Neural cell (in vitro differentiated cells): ENCODE results near the gene HACL1. TPM values are rescaled to one million over a fixed set of nuclear protein-coding genes. Genes with fewer than 3 reads are reported as not detected.
A peak's percentile ranks its signal among the peaks of the same experiment; 100 is the strongest.

Experiments used
- H2AFZ ChIP-seq: fragments of 200-600, 300-800 bp; sonication (generic), shearing (Covaris generic); 2 replicates; pipeline ENCODE4 v1.6.0; 2014; ENCODE audit warnings: low read depth, mild to moderate bottlenecking, antibody characterized with exemption, low read length, moderate library complexity
- H3F3A ChIP-seq: fragments of 200-600 bp; shearing (Covaris generic); 2 replicates; pipeline ENCODE4 v1.6.1; 2016; ENCODE audit warnings: mild to moderate bottlenecking, moderate library complexity, mixed read lengths, antibody characterized with exemption, low read length; ENCODE audit not compliant: insufficient read depth, poor library complexity, severe bottlenecking
- H3K27ac ChIP-seq: fragments of 200-600, 300-800 bp; sonication (generic), shearing (Covaris generic); 2 replicates; pipeline ENCODE4 v1.5.1; 2014; ENCODE audit warnings: mild to moderate bottlenecking, low read length, moderate library complexity
- H3K27me3 ChIP-seq: fragments of 300-800, 200-600 bp; sonication (generic), shearing (Covaris generic); 2 replicates; pipeline ENCODE4 v1.6.0; 2014; ENCODE audit warnings: mild to moderate bottlenecking, low read depth, low read length, moderate library complexity; ENCODE audit not compliant: insufficient read depth
- H3K36me3 ChIP-seq: fragments of 300-800, 200-600 bp; sonication (generic), shearing (Covaris generic); 2 replicates; pipeline ENCODE4 v1.5.1; 2014; ENCODE audit warnings: mild to moderate bottlenecking, antibody characterized with exemption, low read length, moderate library complexity; ENCODE audit not compliant: insufficient read depth
- H3K4me2 ChIP-seq: fragments of 300-800, 200-600 bp; sonication (generic), shearing (Covaris generic); 2 replicates; pipeline ENCODE4 v1.6.0; 2014; ENCODE audit warnings: mild to moderate bottlenecking, low read length
- H3K4me3 ChIP-seq: fragments of 300-800, 200-600 bp; sonication (generic), shearing (Covaris generic); 2 replicates; pipeline ENCODE4 v1.5.1; 2014; ENCODE audit warnings: mild to moderate bottlenecking, low read length, moderate library complexity
- H3K79me2 ChIP-seq: fragments of 200-600 bp; shearing (Covaris generic); replicated peaks from 2 replicates; pipeline ENCODE4 v1.6.0; 2014; ENCODE audit warnings: mild to moderate bottlenecking, low read length, moderate library complexity; ENCODE audit not compliant: insufficient read depth
- H3K9ac ChIP-seq: fragments of 300-800, 200-600 bp; sonication (generic), shearing (Covaris generic); 2 replicates; pipeline ENCODE4 v1.6.1; 2016; ENCODE audit warnings: mild to moderate bottlenecking, low read length, mixed read lengths
- H3K9me2 ChIP-seq: fragments of 200-600 bp; shearing (Covaris generic); 2 replicates; pipeline ENCODE4 v1.6.1; 2016; ENCODE audit warnings: mild to moderate bottlenecking, low read length, mixed read lengths; ENCODE audit not compliant: insufficient read depth
- H3K9me3 ChIP-seq: fragments of 200-600, 300-800 bp; sonication (generic), shearing (Covaris generic); 2 replicates; pipeline ENCODE4 v1.6.1; 2016; ENCODE audit warnings: mild to moderate bottlenecking, mixed run types, low read length, moderate library complexity, mixed read lengths
- H4K20me1 ChIP-seq: fragments of 200-600 bp; shearing (Covaris generic); 2 replicates; pipeline ENCODE4 v1.6.1; 2016; ENCODE audit warnings: mild to moderate bottlenecking, mixed run types; ENCODE audit not compliant: insufficient read depth
- CTCF ChIP-seq: fragments of 450-650 bp; IDR thresholded peaks from 2 replicates; pipeline ENCODE4 v1.5.1; 2014; ENCODE audit warnings: antibody characterized with exemption, mild to moderate bottlenecking, moderate library complexity; ENCODE audit not compliant: poor library complexity, severe bottlenecking
- EP300 ChIP-seq: fragments of 450-650 bp; conservative IDR thresholded peaks from 2 replicates; pipeline ENCODE4 v1.6.1; 2014; ENCODE audit warnings: antibody characterized with exemption, mild to moderate bottlenecking, moderate library complexity; ENCODE audit not compliant: poor library complexity, severe bottlenecking
- EZH2 ChIP-seq: fragments of 200-600, 300-800 bp; shearing (Covaris generic), sonication (generic); IDR thresholded peaks from 2 replicates; pipeline ENCODE4 v1.6.1; 2014; ENCODE audit warnings: antibody characterized with exemption, low read length, borderline replicate concordance, mild to moderate bottlenecking; ENCODE audit not compliant: insufficient read depth, poor library complexity, severe bottlenecking
- MXI1 ChIP-seq: fragments of 450-650 bp; conservative IDR thresholded peaks from 2 replicates; pipeline ENCODE4 v1.6.1; 2014; ENCODE audit warnings: antibody characterized with exemption, mild to moderate bottlenecking; ENCODE audit not compliant: poor library complexity, severe bottlenecking
- POLR2AphosphoS5 ChIP-seq: IDR thresholded peaks from 2 replicates; pipeline ENCODE4 v1.6.1; 2012
- RAD21 ChIP-seq: fragments of 450-650 bp; conservative IDR thresholded peaks from 2 replicates; pipeline ENCODE4 v1.6.1; 2014; ENCODE audit warnings: antibody characterized with exemption, mild to moderate bottlenecking, moderate library complexity
- REST ChIP-seq: IDR thresholded peaks from 2 replicates; pipeline ENCODE4 v1.6.1; 2012; ENCODE audit warnings: borderline replicate concordance
- SMC3 ChIP-seq: fragments of 450-650 bp; conservative IDR thresholded peaks from 2 replicates; pipeline ENCODE4 v1.6.1; 2014; ENCODE audit warnings: antibody characterized with exemption, mild to moderate bottlenecking, moderate library complexity; ENCODE audit not compliant: poor library complexity
- TAF1 ChIP-seq: IDR thresholded peaks from 2 replicates; pipeline ENCODE4 v1.6.1; 2012; ENCODE audit warnings: low read depth
- polyA minus RNA-seq: library from RNA; depleted of rRNA, polyadenylated mRNA; stranded (reverse); fragments of >200 nt; gene quantifications from 2 replicates; pipeline ENCODE4 v1.2.3, GENCODE V29; 2014
- polyA plus RNA-seq: library from polyadenylated mRNA; depleted of rRNA; stranded (reverse); fragments of >200 nt; gene quantifications from 2 replicates; pipeline ENCODE4 v1.2.3, GENCODE V29; 2014

The HACL1 gene
- polyA plus RNA-seq, result 22.5 and 26.0 TPM in 2 replicates
- polyA minus RNA-seq, result 38.1 and 38.5 TPM in 2 replicates

- Histone ChIP-seq H3K9me2 (no peaks in the 10 kb centered on the region), H3F3A (peaks cover 3% of the 10 kb centered on the region), H3K9me3 (no peaks in the 10 kb centered on the region), H3K4me2 (peak within 1 kb of the TSS; percentile 94), H3K27ac (peak within 1 kb of the TSS; percentile 90), H3K27me3 (no peaks in the 10 kb centered on the region), H4K20me1 (no peaks in the 10 kb centered on the region), H3K4me3 (peak within 1 kb of the TSS; percentile 73), H2AFZ (peak within 1 kb of the TSS; percentile 66), H3K79me2 (no peaks in the 10 kb centered on the region), H3K9ac (peak within 1 kb of the TSS; percentile 73), H3K36me3 (no peaks in the 10 kb centered on the region)
- TF ChIP-seq MXI1, result peak; percentile 90
- TF ChIP-seq CTCF, result peak; percentile 78
- peak; percentile 78 for TF ChIP-seq TAF1
- no peak for TF ChIP-seq RAD21
- TF ChIP-seq SMC3, result no peak
- peak; percentile 95 for TF ChIP-seq POLR2AphosphoS5
- no peak for TF ChIP-seq EZH2
- no peak for TF ChIP-seq EP300
- peak; percentile 51 for TF ChIP-seq REST
Observed at GRCh38 chr3:15601399-15602145, at the start of gene HACL1, which contains the start of gene BTD. TSS of gene HACL1 (minus strand) at chr3:15601569. CDS start at chr3:15601463, 106 bp downstream. TSS of gene BTD (plus strand) at chr3:15601745. CDS start at chr3:15635440, 33,695 bp downstream.

- Histone ChIP-seq H2AFZ (no peak overlapping the region), H3K9ac (no peak overlapping the region)
- no peak for TF ChIP-seq CTCF
- TF ChIP-seq MXI1, result no peak
- no peak for TF ChIP-seq EP300
- TF ChIP-seq TAF1, result no peak
- no peak for TF ChIP-seq EZH2
- no peak for TF ChIP-seq RAD21
- TF ChIP-seq SMC3, result no peak
- no peak for TF ChIP-seq REST
- TF ChIP-seq POLR2AphosphoS5, result no peak
Observed at GRCh38 chr3:15649858-15650257, 48.5 kb upstream of the HACL1 start.

More at GRCh38 chr3:15649858-15650257, 48.5 kb upstream of the HACL1 start:
- H3K4me2 ChIP-seq, result no peak overlapping the region
- H3K9me2 ChIP-seq, result no peaks in the 10 kb centered on the region
- H4K20me1 ChIP-seq, result no peaks in the 10 kb centered on the region
- no peaks in the 10 kb centered on the region for H3K36me3 ChIP-seq
- H3K79me2 ChIP-seq, result no peaks in the 10 kb centered on the region
- no peak overlapping the region for H3K27ac ChIP-seq
- H3K27me3 ChIP-seq, result no peaks in the 10 kb centered on the region
- H3F3A ChIP-seq, result no peaks in the 10 kb centered on the region
- H3K9me3 ChIP-seq, result no peaks in the 10 kb centered on the region
- H3K4me3 ChIP-seq, result no peak overlapping the region
